K562 (cell line): ENCODE measurements around the gene RIOK3. TPM values are rescaled to one million over a fixed set of nuclear protein-coding genes. Genes with fewer than 3 reads are reported as not detected.

Experiments used
- ATAC-seq: fragments of 200-7000 bp; cut with Tn5 transposase; 3 replicates; pipeline ENCODE4 v1.9.1; 2020; ENCODE audit warnings: moderate library complexity
- BruUV-seq: library from RNA; stranded (reverse); fragments of 400-500 nt; replicated peaks from 2 replicates; lab custom pipeline; 2021; lab: Mats Ljungman, UMichigan
- CTCF ChIA-PET: fragments of 300-600 bp; formaldehyde crosslinking; extraction: SDS; loops from one replicate; lab custom pipeline; 2021; ENCODE audit warnings: low intra/inter-chr PET ratio; lab: Yijun Ruan, JAX
- POLR2A ChIA-PET: fragments of 300-600, 350-650 bp; sonication (Branson Sonifier 250); formaldehyde crosslinking; extraction: SDS; loops from one replicate; lab custom pipeline; 2021; ENCODE audit warnings: antibody characterized with exemption, inconsistent platforms; lab: Yijun Ruan, JAX
- DNase-seq, 4 experiments: peaks; one replicate each; pipeline versions ENCODE4 v3.0.0 to v3.0.0-alpha.2; 2011 to 2018; ENCODE audit warnings: low spot score in 3 of 4, mixed read lengths in 3 of 4; ENCODE audit errors: extremely low read depth in 1 of 4
- FAIRE-seq: peaks from 2 replicates; lab custom pipeline; 2011; peaks lifted over from hg19 to GRCh38; lab: Jason Lieb, UNC
- H2AFZ ChIP-seq: 2 replicates; pipeline ENCODE4 v1.6.0; 2011; ENCODE audit warnings: low read depth, low read length, control low read depth, inconsistent platforms
- H3K27ac ChIP-seq: fragments of 200-600 bp; 3 replicates; pipeline ENCODE4 v1.8.0; 2011; ENCODE audit warnings: low read depth, mild to moderate bottlenecking, control low read depth, inconsistent platforms, low read length, moderate library complexity, mixed read lengths; ENCODE audit errors: extremely low read depth
- H3K27me3 ChIP-seq, 2 experiments: fragments of 300-600 bp in 1 of 2; 2 replicates in 1 of 2; 3 replicates in 1 of 2; pipeline versions ENCODE4 v1.6.0 to v1.8.0; 2011; ENCODE audit warnings: inconsistent platforms in 2 of 2, low read length in 2 of 2, mild to moderate bottlenecking in 1 of 2, mixed read lengths in 1 of 2, moderate library complexity in 1 of 2; ENCODE audit not compliant: control insufficient read depth in 2 of 2, insufficient read depth in 2 of 2
- H3K36me3 ChIP-seq: fragments of 300-600 bp; 3 replicates; pipeline ENCODE4 v1.8.0; 2011; ENCODE audit warnings: mild to moderate bottlenecking, low read length, inconsistent platforms; ENCODE audit not compliant: control insufficient read depth, insufficient read depth
- H3K4me1 ChIP-seq, 2 experiments: fragments of 200-600 bp in 1 of 2; replicated peaks in 1 of 2; 2 replicates in 1 of 2; 3 replicates in 1 of 2; pipeline versions ENCODE4 v1.5.1 to v1.8.0; 2011; ENCODE audit warnings: inconsistent platforms in 2 of 2, low read length in 2 of 2, mild to moderate bottlenecking in 1 of 2, mixed read lengths in 1 of 2, moderate library complexity in 1 of 2; ENCODE audit not compliant: control insufficient read depth in 2 of 2, insufficient read depth in 2 of 2
- H3K4me2 ChIP-seq: 2 replicates; pipeline ENCODE4 v1.6.1; 2011; ENCODE audit warnings: low read length, control low read depth, inconsistent platforms, mixed read lengths; ENCODE audit not compliant: insufficient read depth
- H3K4me3 ChIP-seq: fragments of 200-600 bp; sonication (generic), shearing (Covaris generic); 2 replicates; pipeline ENCODE4 v1.5.1; 2016; ENCODE audit warnings: control low read depth, inconsistent platforms
- H3K79me2 ChIP-seq: fragments of 200-600 bp; 3 replicates; pipeline ENCODE4 v1.8.0; 2011; ENCODE audit warnings: low read length, inconsistent platforms; ENCODE audit not compliant: control insufficient read depth, insufficient read depth
- H3K9ac ChIP-seq, 2 experiments: 2 replicates each; pipeline versions ENCODE4 v1.6.0 to v1.6.1; 2011; ENCODE audit warnings: low read depth in 2 of 2, low read length in 2 of 2, control low read depth in 1 of 2, inconsistent platforms in 1 of 2, mild to moderate bottlenecking in 1 of 2, mixed read lengths in 1 of 2; ENCODE audit not compliant: insufficient read depth in 1 of 2
- H3K9me1 ChIP-seq: one replicate; pipeline ENCODE4 v1.6.0; 2011; ENCODE audit warnings: inconsistent platforms, mild to moderate bottlenecking, low read length, moderate library complexity; ENCODE audit not compliant: control insufficient read depth, insufficient read depth
- H3K9me3 ChIP-seq: replicated peaks from 2 replicates; pipeline ENCODE4 v1.5.1; 2011; ENCODE audit warnings: low read depth, low read length, inconsistent platforms; ENCODE audit not compliant: control insufficient read depth, insufficient read depth
- H4K20me1 ChIP-seq: replicated peaks from 2 replicates; pipeline ENCODE4 v1.6.1; 2011; ENCODE audit warnings: low read length, inconsistent platforms, mixed read lengths; ENCODE audit not compliant: control insufficient read depth, insufficient read depth
- CREB3 ChIP-seq: fragments of 450-650 bp; conservative IDR thresholded peaks from 2 replicates; pipeline ENCODE4 v1.6.1; 2016; ENCODE audit warnings: missing genetic modification characterization, low read depth, mild to moderate bottlenecking, missing compliant biosample characterization, moderate library complexity
- CREB5 ChIP-seq: fragments of 250-450 bp; sonication (Bioruptor Pico); IDR thresholded peaks from 2 replicates; pipeline ENCODE4 v1.5.0; 2020; ENCODE audit warnings: mild to moderate bottlenecking
- E2F1 ChIP-seq: sonication (generic); formaldehyde crosslinking; IDR thresholded peaks from 2 replicates; pipeline ENCODE4 v1.8.1; 2023; ENCODE audit warnings: mild to moderate bottlenecking, missing genetic modification reagents, moderate library complexity
- EHMT2 ChIP-seq: fragments of 450-650 bp; IDR thresholded peaks from 2 replicates; pipeline ENCODE4 v1.6.1; 2018; ENCODE audit warnings: antibody characterized with exemption
- FOXK2 ChIP-seq, 2 experiments: fragments of 450-650 bp; IDR thresholded peaks in 1 of 2; conservative IDR thresholded peaks in 1 of 2; 2 replicates each; pipeline ENCODE4 v1.6.1; 2016; ENCODE audit warnings: low read depth in 2 of 2, mild to moderate bottlenecking in 1 of 2
- FOXM1 ChIP-seq, 2 experiments: fragments of 450-650 bp in 1 of 2; sonication (generic) in 1 of 2; formaldehyde crosslinking in 1 of 2; IDR thresholded peaks; 2 replicates each; pipeline versions ENCODE4 v1.6.1 to v1.9.0; 2017 to 2022; ENCODE audit warnings: low read depth in 2 of 2, mild to moderate bottlenecking in 2 of 2, missing genetic modification reagents in 1 of 2, moderate library complexity in 1 of 2
- HES1 ChIP-seq: fragments of 450-650 bp; IDR thresholded peaks from 2 replicates; pipeline ENCODE4 v1.6.1; 2016; ENCODE audit warnings: low read depth, mild to moderate bottlenecking, moderate library complexity
- RCOR1 ChIP-seq, 2 experiments: IDR thresholded peaks; 2 replicates each; pipeline ENCODE4 v1.6.1; 2012; ENCODE audit warnings: low read depth in 2 of 2, low read length in 2 of 2, borderline replicate concordance in 1 of 2, improper control_type of control experiment in 1 of 2
- TCF7 ChIP-seq: sonication (generic); IDR thresholded peaks from 2 replicates; pipeline ENCODE4 v1.6.1; 2016; ENCODE audit warnings: antibody characterized with exemption, borderline replicate concordance
- ZBED1 ChIP-seq: IDR thresholded peaks from 2 replicates; pipeline ENCODE4 v1.6.1; 2014
- ZBTB17 ChIP-seq: fragments of 450-650 bp; formaldehyde crosslinking; IDR thresholded peaks from 2 replicates; pipeline ENCODE4 v1.4.0; 2020; ENCODE audit warnings: mild to moderate bottlenecking
- ZC3H8 ChIP-seq: fragments of 450-650 bp; IDR thresholded peaks from 2 replicates; pipeline ENCODE4 v1.6.1; 2017
- ZNF140 ChIP-seq: fragments of 250-450 bp; sonication (Bioruptor Pico); IDR thresholded peaks from 2 replicates; pipeline ENCODE4 v1.8.0; 2021; ENCODE audit warnings: moderate library complexity, mild to moderate bottlenecking, inconsistent platforms
- ZNF184 ChIP-seq: sonication (generic); formaldehyde crosslinking; IDR thresholded peaks from 2 replicates; pipeline ENCODE4 v1.5.0; 2020; ENCODE audit warnings: missing genetic modification reagents
- ZNF311 ChIP-seq: fragments of 250-450 bp; sonication (Bioruptor Pico); IDR thresholded peaks from 2 replicates; pipeline ENCODE4 v1.4.0; 2020; ENCODE audit warnings: mild to moderate bottlenecking, moderate library complexity
- ZNF512 ChIP-seq: IDR thresholded peaks from 2 replicates; pipeline ENCODE4 v1.6.1; 2016; ENCODE audit warnings: missing genetic modification characterization, missing compliant biosample characterization
- ZSCAN29 ChIP-seq: fragments of 450-650 bp; IDR thresholded peaks from 2 replicates; pipeline ENCODE4 v1.6.1; 2017
- WGBS: fragments of 100-300 bp; shearing (Covaris generic); methylation state at CpG from one replicate; pipeline ENCODE4 v1.1.6; 2016; ENCODE audit warnings: low coverage, mixed read lengths; ENCODE audit not compliant: insufficient coverage; ENCODE audit errors: missing lambda C conversion rate; 5-methylcytosine and 5-hydroxymethylcytosine counted together
- in situ Hi-C: fragments of 300-500 bp; cut with MboI; formaldehyde crosslinking; loops from 4 replicates; pipeline ENCODE4 v1.15.0; 2018; ENCODE audit warnings: inconsistent platforms, mixed read lengths
- intact Hi-C: fragments of 100-400 bp; cut with micrococcal nuclease; formaldehyde crosslinking; loops from 2 replicates; pipeline ENCODE4 v1.14.2; 2022
- polyA plus RNA-seq, 8 experiments: library from polyadenylated mRNA; depleted of rRNA in 4 of 8; stranded (reverse) in 5 of 8; unstranded in 3 of 8; fragments of >200 nt; fragmentation: Nextera tagmentation in 2 of 8; fragmentation: Illumina TruSeq in 1 of 8; extraction: Ambion mirVana in 2 of 8; extraction: Trizol in 1 of 8; gene quantifications; 2 replicates each; pipeline versions ENCODE4 v1.2.1 to v1.2.3, GENCODE V29; 2011 to 2014; ENCODE audit warnings: inconsistent platforms in 1 of 8, missing spikeins in 1 of 8
- total RNA-seq, 7 experiments: library from RNA; depleted of rRNA in 6 of 7; stranded (reverse); fragments of >200 nt in 6 of 7; fragmentation: Illumina TruSeq in 2 of 7; extraction: Trizol in 2 of 7; gene quantifications; 2 replicates each; pipeline versions ENCODE4 v1.2.1 to v1.2.3, GENCODE V29; 2011 to 2021; ENCODE audit warnings: low replicate concordance in 1 of 7

RIOK3 gene
- total and polyA plus RNA-seq, 9 of the 15 experiments (the other 6 are each of a cell fraction or from before 2014, with no cell fraction given) = 21.4 to 89.5 (median 62.9) TPM

GRCh38 chr18:23421277-23421676 is 31.8 kb upstream of the RIOK3 start:
- Histone ChIP-seq H3K9me3 (no peaks in the 10 kb centered on the region), H3K9me1 (peaks cover 6% of the 10 kb centered on the region), H3K79me2 (no peaks in the 10 kb centered on the region), H3K36me3 (no peaks in the 10 kb centered on the region), H3K4me3 (no peak overlapping the region), H3K27me3 (no peaks in the 10 kb centered on the region), H4K20me1 (no peaks in the 10 kb centered on the region), H2AFZ (no peak overlapping the region), H3K4me2 (no peak overlapping the region), H3K9ac (no peak overlapping the region), H3K4me1 (peaks cover 12 to 19% of the 10 kb centered on the region in 2 experiments; a peak in 4 of 5 replicates), H3K27ac (no peak overlapping the region)
- intact Hi-C loops (no loop called here), in situ Hi-C loops (no loop called here)
- ChIA-PET POLR2A (interaction anchor here (1.5 to 1.8 kb wide), 2 partner anchors 12 to 81 kb away, joined by 3 to 6 read pairs; no protein-coding TSS in a partner anchor), CTCF (interaction anchor here (0.6 kb wide), 1 partner anchor 154 kb away, joined by 3 read pairs; no protein-coding TSS in a partner anchor)
- 90% methylated on average over 1 of the region's 1 CpG for WGBS
- BruUV-seq = no TSS peak
- no peak for DNase-seq
- ATAC-seq = no peak
- no peak for FAIRE-seq
- TF ChIP-seq ZNF512 (no peak), ZNF184 (CRISPR knock-in tag) (no peak), CREB5 (no peak), HES1 (no peak), ZBTB17 (CRISPR knock-in tag) (no peak), E2F1 (CRISPR knock-in tag) (no peak), ZNF311 (CRISPR knock-in tag) (no peak), ZNF140 (no peak), ZSCAN29 (no peak), TCF7 (no peak), FOXM1 (IDR thresholded peaks at IDR 0.05; ENCODE audit: low read depth) (no peak), FOXM1 (CRISPR knock-in tag; IDR thresholded peaks at IDR 0.05; ENCODE audit: low read depth) (no peak), ZC3H8 (no peak), RCOR1 (IDR thresholded peaks at IDR 0.05; ENCODE audit: borderline replicate concordance in 1 of 2, low read depth in 2 of 2, low read length in 2 of 2) (no peak), EHMT2 (no peak), ZBED1 (no peak), CREB3 (tag) (no peak), FOXK2 (conservative IDR thresholded peaks at IDR 0.05 in 1 of 2, IDR thresholded peaks at IDR 0.05 in 1 of 2; ENCODE audit: low read depth in 2 of 2) (no peak)
